GM19035 (cell line): ENCODE measurements around the gene LRRC47.

Experiments
- ATAC-seq: cut with Tn5 transposase; IDR thresholded peaks from one replicate; pipeline ENCODE4 v1.9.1; 2021; ENCODE audit not compliant: unreplicated experiment

LRRC47 gene

DNA sequence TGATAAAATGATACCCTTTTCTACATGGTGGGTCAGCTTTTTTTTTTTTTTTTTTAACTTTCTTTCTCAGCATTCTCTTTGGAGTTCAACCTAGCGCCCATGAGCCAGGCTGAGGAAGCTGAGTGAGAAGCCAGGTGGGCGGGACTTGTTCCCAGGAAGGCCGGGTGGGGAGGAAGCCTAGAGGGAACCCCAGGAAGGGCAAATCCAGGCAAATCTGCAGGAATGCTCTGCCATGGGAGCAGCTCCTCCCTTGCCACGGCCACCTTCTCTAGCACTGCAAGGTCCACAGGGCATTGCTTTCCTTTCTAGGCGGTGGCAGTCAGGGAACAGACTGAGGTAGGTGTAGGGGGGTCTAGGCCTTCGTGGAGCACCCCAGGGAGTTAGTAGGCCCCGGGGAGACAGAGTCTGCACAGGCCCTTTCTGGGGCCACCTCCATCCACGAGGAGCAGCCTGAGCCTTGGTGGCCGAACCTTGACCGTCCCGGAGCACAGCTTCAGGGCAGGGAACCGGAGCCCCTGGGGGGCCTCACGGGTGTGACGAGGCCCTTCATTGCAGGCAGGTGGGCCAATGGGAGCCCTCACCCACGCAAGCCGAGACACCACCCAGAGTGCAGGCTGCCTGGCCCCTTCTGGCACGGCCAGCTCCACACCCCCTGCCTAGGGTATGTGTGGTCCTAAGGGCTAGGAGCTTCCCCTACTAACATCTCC is 62.3 kb downstream of the LRRC47 start:
- ATAC-seq: no peak

DNA sequence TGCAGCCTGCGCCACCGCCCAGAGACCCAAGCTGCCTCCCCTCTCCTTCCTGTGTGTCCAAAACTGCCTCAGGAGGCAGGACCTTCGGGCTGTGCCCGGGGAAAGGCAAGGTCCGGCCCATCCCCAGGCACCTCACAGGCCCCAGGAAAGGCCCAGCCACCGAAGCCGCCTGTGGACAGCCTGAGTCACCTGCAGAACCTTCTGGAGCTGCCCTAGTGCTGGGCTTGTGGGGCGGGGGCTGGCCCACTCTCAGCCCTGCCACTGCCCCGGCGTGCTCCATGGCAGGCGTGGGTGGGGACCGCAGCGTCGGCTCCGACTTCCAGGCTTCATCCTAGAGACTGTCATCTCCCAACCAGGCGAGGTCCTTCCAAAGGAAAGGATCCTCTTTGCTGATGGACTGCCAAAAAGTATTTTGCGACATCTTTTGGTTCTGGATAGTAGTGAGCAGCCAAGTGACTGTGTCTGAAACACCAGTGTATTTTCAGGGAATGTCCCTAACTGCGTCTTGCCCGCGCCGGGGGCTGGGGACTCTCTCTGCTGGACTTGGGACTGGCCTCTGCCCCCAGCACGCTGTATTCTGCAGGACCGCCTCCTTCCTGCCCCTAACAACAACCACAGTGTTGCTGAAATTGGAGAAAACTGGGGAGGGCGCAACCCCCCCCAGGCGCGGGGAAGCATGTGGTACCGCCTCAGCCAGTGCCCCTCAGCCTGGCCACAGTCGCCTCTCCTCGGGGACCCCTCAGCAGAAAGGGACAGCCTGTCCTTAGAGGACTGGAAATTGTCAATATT is 63.0 kb downstream of the LRRC47 start:
- ATAC-seq: no peak

- ATAC-seq: no peak
Observed at GRCh38 chr1:3732434-3733093, 63.7 kb downstream of the LRRC47 start.

DNA sequence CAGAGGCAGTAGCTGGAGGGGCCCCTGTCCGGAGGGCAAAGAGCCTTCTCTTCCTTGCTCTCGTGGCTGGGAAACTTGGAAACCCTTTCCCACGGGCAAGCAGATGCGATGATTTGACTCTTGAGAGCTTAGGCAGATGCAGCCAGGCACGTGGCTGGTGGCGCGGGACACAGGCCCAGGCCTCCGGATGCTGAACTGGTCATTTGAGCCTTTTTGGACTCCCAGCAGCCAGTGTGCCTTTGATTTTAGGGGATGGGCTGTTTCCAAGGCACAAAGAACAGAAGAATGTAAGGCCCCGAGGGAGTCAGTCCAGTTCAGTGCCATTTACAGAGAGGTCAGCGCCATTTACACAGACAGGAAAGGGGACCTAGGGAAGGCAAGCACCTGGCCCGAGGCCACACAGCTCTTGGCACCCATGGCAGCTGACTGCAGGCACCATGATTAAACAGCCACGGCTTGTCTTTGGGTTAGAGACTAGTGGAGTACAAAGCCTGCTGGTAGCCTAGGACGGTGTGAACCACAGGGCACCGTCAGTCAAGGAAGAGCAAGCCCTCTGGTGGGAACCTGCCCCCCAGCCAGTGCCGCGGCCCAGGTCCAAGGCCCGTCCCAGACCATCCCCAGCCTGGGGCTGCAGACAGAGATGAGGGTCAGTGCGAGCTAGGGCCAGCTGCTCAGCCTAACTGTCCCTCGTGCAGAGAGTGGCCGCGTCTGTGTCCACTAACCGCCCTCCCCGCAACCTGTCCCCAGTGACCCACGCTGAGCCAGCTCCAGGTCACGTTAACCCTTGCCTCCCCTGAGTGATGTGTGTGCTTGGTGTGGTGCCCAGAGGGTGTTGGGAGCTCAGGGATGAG is 64.5 kb downstream of the LRRC47 start:
- ATAC-seq: no peak

DNA sequence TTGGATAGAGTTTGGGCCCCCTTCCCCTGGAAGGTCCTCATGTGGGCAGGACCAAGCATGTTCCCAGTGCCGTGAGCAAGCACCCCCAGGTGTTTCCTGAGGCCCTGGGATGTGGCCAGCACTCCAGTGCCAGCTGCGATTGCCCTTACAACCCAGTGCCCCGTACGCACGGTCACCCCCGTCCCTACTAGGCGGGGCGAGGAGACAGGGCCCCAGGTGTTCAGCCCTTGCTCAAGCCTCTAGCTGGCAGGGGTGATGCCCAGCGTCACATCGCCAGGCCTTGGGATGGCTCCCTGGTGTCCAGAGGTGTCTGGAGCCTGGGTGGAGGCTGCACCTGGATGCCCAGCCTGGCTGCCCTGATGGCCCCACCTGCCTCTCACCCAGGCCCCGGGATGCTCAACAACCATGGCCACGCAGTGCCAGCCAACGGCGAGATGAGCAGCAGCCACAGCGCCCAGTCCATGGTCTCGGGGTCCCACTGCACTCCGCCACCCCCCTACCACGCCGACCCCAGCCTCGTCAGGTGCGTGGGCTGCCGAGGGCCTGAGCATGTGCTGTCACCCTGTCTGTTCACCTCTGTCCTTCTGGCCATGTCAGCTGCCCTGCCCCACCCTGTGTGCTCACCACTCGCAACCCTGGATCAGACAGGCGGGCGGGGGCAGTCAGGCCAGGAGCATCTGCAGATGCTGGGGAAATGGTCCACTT is 65.6 kb downstream of the LRRC47 start:
- no peak for ATAC-seq

DNA sequence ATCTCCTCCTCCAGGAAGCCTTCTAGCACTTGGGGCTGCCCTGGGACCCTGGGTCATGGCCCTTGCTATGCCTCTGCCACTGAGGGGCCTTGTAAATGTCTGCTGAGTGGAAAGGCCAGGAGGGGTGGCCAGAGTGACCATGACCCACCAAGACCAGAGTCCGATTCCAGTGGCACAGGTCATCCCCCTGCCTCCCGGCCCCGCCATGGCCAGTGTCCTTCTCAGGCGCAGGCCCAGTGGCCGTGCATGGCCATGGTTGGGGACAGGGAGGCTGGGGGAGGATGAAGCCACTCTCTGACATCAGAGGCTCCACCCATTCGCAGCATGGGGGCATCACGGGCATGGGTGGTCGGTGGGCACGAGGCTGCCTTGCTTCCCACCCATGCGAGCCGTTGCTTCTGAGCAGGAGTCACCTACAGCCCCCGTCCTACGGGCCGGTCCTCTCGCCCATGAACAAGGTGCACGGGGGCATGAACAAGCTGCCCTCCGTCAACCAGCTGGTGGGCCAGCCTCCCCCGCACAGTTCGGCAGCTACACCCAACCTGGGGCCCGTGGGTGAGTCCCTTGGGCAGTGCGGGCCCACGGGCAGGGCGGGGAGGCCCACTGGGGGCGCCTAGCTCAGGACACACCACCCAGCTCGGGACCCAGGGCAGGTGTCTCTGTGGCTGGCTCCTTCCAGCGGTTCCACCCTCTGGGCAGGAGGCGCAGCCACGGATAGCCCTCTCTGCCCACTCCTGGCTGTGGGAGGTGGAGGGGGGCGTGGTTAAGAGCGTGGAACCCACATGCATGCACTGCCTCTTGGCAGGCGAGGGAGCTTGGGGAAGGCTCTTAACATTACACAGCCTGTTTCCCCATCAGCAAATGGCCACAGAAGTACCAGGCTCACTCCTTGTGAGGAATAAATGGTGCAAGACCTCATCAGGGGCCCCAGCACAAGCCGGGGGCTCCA is 66.4 kb downstream of the LRRC47 start:
- ATAC-seq: no peak
